GM19395 (cell line): ENCODE results near the gene SNU13.
A peak's percentile ranks its signal among the peaks of the same experiment; 100 is the strongest.
"Not testable (repeated sequence)": the region's sequence is repeated elsewhere in the genome, so short reads cannot be mapped to it uniquely, and the experiment has no call there.

Experiments
- ATAC-seq: cut with Tn5 transposase; IDR thresholded peaks from one replicate; pipeline ENCODE4 v1.9.1; 2021; ENCODE audit warnings: mild to moderate bottlenecking, moderate library complexity; ENCODE audit not compliant: unreplicated experiment

SNU13 gene

DNA sequence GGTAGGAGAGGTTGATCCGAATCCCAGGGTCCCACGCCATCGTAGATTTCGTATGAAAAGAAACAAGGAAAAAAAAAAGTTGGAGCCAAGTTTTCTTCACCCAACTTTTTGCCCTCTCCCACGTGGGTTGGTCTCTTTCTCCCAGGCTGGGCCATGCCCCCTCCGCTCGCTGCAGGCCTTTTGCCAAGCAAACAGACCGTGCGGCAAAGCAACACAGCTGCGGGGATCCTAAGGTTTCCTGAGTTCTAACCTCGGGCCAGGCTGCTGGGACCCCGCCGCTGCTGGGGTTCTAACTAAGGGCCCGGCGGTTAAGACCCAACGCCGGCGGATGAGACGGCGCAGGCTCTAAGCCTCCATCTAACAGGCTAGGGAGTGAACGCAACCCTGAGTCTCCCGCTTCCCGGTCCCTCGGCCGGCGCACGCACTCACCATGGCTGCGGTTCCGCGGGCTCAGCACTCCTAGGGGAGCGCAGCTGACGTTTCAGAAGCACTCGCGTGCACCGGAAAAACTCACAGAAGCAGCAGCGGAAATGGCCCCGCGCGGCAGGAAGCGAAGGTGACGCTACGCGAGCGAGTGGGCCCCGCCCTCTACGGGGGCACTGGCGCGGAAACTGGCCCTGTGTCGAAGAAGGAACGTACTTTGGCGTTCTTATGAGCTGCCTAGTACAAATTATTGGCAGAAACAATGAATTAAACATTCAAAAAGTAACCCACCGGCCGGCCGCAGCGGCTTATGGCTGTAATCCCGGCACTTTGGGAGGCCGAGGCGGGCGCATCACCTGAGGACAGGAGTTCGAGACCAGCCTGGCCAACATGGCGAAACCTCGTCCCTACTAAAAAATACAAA is at the start of gene SNU13:
TSS of gene SNU13 (minus strand) at position 503 of the 847 bp plus-strand sequence. CDS start at position 432, 71 bp downstream.
- ATAC-seq = peak; percentile 83

DNA sequence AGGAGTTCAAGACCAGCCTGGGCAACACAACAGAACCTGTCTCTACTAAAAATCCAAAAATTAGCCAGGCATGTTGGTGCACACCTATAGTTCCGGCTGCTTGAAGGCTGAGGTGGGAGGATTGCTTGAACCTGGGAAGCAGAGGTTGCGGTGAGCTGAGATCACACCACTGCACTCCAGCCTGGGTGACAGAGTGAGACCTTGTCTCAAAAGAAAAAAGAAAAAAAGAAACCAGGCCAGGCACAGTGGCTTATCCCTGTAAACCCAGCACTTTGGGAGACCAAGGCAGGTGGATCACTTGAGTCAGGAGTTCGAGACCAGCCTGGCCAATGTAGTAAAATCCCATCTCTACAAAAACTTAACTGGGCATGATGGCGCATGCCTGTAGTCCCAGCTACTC is 44.6 kb upstream of the SNU13 start:
- ATAC-seq = not testable (repeated sequence)

DNA sequence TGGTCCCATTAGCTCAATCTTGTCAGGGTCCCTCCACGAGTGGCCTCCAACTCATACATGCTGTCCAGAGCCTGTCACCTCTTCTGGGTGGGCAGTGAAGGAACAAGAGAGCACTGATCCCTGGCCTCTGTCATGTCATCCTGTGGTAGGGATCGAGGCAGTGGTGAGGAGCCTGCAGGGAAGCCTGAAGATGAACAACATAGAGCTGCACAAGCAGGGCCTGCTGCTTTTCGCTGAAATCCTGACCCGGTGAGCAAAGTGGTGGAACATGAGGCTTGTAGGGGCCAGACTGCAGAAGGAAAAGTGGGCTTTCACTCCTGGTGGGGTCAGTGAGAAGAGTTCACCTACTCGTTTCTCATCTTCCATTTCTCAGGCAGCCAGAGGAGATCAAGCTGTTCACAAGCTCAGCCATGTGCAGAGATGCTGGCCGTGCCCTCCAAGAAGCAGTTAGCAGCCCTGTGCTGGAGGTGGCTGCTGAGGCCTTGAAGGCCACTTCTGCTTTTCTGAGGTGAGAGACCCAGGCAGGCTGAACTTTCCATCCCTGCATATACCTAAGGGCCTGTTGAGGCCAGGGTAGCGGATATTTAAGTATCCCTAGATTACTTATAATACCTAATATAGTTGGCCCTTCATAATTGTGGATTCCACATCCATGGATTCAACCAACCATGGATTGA is 43.6 kb upstream of the SNU13 start:
- no peak for ATAC-seq

DNA sequence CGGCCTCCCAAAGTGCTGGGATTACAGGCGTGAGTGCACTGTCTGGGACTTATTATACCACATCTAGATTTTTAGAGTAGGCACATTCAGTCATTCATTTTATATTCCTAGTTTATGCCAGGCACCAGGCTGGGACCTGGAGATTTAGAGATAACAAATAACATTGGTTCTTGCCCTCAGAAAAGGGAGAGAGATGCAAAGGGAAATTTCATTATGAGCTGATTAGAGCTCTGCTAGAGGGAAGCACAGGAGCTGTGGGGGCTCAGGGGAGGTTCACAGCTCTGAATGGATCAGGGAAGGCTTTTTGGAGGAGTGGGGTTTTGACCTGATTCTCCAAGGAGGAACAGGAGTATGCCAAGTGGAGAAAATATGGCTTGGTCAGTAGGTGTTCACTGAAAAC is 42.9 kb upstream of the SNU13 start:
- no peak for ATAC-seq

DNA sequence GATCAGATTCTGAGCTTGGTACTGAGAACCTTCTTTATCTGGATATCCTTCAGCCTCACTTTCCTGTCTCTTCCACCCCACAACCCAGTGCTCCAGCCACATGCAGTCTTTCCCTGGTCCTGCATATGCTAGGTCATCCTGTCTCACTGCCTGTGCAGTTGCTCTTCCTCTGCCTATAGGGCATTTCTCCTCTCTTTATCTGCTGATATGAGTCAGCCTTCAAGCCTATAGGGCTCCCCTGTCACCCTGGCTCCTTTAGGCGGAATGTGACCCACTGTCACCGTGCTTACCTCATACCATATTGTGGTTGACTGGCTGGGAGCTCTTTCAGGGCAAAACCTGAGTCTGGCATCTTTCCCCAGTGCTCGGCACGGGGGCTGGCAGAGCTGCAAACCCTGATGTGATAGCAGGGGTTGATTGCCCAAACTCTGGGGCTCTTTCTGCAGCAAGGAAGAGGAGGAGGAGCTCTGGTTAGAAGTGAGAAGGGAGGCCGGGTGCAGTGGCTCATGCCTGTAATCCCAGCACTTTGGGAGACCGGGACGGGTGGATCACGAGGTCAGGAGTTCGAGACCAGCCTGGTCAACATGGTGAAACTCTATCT is 36.9 kb upstream of the SNU13 start:
- no peak for ATAC-seq

DNA sequence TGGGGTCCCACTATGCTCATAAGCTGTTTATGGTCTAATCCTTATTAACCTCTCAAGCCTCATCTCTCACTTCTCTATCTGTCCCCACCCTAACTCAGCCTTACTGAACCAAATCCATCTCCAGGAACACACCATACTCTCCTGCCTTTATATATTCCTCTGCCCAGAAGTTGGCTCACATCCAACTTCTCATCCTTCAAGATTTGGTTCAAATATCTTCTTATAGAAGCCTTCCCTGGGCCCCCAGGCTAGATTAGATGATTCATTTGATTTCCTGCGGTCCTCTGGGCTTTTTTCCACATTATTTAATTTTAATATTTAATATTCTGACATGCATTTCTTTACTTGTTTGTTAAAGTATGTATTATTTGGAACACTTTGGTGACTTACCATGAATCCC is 33.8 kb upstream of the SNU13 start:
- ATAC-seq = no peak

DNA sequence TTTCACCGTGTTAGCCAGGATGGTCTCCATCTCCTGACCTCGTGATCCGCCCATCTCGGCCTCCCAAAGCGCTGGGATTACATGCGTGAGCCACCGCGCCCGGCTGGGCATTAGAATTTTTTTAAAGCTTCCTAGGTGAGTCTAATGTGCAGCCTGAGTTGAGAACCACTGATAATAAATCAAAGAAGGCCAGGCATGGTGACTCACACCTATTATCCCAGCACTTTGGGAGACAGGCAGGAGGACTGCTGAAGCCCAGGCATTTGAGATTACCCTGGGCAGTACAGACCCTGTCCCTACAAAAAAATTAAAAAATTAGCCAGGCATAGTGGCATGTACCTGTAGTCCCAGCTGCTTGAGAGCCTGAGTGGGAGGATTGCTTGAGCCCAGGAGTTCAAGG is 24.3 kb upstream of the SNU13 start:
- no peak for ATAC-seq

DNA sequence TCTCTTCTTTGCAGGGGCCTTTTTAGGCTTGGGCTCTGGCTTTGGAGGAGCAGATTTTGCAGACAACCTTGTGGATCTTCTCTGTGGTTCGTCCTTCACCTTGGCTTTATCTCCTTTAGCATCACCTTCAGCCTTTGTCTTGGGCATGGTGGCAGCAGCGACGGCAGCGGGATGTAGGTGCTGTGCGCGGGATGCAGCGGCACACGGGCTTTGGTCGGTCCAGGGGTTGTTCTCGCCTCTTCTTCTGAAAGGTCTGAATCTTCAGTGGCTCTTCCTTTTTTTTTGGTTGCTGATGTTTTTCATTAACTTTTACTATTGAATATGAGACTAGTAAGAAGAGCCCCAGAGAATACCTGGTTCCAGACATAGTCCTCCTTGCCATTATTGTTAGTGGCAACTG is 20.7 kb upstream of the SNU13 start:
- no peak for ATAC-seq

DNA sequence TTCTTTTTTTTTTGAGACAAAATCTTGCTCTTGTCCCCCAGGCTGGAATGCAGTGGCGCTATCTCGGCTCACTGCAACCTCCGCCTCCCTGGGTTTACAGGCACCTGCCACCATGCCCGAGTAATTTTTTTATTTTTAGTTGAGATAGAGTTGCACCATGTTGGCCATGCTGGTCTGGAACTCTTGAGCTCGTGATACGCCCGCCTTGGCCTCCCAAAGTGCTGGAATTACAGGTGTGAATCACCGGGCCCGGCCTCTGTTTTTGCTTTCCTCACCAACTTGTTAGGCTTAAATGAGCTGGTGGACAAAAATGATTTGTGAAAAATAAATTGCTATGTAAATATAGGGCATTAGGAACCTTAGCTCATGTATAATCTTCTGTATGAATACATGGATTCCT is 14.1 kb upstream of the SNU13 start:
- no peak for ATAC-seq

DNA sequence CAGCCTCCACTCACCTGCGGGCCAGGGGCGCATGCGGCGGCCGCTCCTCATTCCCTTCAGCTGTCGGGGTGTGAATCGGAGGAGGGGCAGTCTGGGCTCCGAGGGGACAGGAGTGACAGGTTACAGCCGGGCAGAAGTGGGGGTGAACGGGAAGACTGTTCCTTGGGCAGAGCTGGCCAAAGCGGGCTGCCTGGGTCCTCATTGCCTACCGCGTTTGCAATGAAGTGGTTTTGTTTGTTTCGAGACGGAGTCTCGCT is 11.4 kb upstream of the SNU13 start:
- no peak for ATAC-seq

DNA sequence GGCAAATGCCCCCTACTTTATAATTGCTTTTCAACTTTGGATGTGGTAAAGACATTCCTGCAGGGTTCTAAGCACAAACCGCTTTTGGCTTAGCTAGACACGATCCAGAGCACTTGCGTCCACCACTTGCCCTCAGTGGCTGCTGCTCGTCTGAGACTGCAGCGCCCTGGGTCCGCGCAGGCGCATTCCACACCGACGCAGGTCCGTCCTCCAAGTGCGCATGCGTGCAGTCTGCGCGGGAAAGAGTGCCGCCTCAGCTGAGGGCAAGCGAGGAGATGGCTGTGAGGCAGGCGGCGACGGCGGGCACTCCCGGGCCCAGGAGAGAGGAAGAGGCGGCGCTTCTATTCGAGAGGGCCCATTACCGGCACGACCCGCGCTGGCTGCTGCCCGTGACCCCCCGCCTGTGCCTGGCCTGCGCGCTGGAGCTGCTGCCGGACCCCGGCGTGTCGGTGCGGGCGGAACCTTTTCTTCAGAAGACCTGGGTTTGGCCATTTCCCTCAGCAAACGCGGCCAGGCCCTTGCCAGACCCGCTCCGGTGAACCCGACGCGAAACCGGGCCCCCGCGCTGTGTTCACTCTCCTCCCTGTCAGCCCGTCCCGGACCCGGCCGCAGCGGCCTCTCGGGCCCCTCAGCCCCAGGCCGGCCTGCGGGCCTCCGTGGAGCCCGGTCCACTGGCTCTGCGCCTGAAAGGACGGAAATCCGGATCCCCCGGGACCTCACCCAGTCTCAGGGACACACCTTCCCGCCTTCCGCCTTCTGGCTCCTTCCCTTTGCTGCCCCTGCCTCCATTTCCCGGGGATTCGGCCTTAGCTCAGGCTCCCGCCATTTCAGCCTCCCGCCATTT is 10.8 kb upstream of the SNU13 start, which contains the start of gene MEI1:
TSS of gene MEI1 (plus strand) at position 240 of the 844 bp plus-strand sequence. CDS start at position 276, 36 bp downstream.
- no peak for ATAC-seq

DNA sequence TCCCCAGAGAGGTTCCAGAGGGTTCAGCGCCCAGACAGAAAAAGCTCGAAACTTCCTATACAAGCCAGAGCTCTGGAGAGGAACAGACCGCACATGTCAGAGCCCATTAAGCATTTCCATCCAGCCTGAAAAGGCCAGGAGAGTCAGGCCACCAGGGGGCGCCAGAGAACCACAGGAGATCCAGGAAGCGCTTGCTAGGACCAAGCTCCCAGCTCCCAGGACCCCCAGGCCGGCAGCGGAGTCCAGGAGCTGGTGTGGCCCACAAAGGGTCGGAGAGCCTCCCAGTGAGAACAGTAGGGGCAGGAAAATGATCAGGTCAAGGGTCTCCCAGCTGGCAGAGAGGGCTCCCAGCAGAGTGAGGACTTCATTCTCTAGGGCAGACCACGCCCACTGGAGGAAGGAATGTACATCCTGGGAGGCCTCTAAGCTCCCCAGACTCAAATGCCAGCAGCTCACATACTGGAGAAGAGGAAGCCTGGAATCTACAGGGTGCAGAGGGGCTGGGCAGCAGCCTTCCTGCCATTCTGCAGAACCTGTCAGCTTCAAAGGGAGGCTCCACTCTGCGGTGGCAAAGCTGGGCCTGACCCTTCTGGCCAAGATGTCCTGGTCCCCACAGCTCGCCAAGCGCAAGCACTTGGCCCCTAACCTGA is 8.6 kb upstream of the SNU13 start:
- peak; percentile 56 for ATAC-seq

DNA sequence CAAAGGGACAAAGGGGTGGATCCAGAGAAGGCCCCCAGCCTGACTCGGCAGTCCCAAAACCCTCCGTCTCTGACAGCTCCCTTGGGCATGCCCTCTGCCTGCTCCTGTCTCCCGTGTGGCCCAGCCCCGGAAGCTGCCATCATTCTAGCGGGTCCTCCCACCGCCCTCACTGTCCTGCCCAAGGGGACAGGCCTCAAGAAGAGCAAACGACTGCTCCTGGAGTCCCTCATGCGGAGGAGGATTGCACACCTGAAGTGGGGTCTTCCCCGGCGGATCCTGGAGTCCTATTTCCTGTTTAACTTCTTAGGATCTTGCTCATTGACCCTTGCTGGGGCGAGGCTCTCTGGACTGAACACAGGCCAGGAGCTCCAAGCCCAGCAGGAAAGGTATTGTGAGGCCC is 8.0 kb upstream of the SNU13 start:
- no peak for ATAC-seq

DNA sequence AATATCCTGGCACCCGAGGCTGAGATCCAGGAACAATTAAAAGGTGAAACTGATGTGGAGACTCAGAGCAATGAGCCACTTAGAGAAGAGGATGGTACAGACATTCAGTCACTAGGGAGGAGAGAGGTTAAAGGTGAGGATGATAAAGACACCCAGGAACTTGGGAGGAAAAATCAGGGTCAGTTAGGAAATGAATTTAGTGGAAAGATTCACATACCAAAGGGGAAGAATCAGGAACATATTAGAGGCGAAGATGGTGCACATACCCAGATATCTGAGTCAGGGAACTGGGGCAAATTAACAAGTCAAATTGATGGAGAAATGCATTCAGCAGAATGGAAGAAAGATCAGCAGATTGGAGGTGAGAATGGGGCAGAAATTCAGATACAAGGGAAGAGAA is 6.5 kb upstream of the SNU13 start:
- ATAC-seq = no peak

DNA sequence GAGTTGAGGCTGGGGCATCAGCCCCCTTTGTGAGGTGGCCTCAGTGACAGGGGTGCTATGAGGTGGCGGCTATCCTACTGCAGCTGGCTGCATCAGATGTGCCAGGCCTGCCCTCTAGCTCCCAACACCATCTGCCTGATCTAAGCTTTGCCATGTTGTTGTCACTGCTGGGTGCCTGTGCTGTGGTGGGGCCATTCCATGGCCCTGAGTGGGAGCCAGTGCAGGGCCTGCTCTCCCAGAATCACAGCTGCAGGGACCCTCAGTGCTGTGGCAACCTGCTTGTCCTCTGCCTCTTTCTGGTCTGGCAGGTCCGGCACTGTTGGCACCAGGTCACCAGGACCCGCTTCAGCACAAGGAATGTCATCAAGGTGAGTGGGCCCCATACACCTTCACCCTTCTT is 1.8 kb upstream of the SNU13 start:
- ATAC-seq = no peak

DNA sequence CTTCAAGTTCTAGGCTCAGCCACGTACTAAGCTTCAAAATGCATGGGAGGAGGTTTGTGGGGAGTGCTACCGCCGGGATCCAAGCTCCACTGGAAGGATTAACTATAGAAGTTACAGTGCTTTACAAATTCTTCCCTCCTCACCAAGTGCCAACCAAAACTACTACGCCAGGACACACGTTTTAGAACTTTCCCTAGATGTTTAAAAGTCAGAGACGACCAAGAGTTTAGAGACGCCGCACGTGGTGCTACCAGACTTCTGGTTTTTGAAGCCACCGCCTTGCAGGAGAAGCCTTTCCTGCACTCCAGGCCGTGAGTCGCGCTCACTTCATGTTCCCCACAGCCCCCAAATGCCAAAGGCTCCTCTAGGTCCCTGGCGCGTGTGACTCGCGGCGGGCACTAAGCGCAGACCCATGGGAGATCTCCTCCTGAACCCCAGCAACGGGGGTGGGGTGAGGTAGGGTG is 734 bp downstream of the SNU13 start:
- ATAC-seq = no peak

DNA sequence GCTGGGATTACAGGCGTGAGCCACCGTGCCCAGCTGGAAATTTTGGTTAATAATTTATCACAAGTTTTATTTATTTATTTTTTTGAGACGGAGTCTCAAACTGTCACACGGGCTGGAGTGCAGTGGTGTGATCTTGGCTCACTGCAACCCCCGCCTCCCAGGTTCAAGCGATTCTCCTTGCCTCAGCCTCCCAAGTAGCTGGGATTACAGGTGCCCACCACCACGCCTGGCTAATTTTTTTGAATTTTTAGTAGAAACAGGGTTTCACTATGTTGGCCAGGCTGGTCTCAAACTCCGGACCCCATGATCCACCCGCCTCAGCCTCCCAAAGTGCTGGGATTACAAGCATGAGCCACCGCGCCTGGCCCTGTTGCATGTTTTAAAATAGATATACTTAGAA is 1.8 kb downstream of the SNU13 start:
- ATAC-seq = not testable (repeated sequence)

DNA sequence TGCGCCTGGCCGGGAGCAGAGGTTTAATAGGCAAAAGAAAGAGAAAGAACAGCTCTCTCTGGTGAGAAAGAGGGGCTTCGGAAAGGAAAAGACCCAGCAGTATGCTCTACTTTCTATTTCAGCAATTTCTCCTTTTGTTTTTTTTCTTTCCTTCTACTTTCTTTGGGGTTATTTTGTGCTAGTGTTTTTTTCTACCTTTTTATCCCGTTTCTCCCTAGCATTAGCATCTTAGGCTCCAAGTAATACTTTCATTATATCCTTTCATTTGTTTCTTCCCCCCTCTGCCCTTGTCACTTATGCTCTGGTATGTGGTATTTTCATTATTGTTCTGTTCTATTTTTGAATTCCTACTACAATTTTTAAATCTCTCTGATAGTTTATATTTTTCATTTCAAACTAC is 4.5 kb downstream of the SNU13 start:
- ATAC-seq = no peak

DNA sequence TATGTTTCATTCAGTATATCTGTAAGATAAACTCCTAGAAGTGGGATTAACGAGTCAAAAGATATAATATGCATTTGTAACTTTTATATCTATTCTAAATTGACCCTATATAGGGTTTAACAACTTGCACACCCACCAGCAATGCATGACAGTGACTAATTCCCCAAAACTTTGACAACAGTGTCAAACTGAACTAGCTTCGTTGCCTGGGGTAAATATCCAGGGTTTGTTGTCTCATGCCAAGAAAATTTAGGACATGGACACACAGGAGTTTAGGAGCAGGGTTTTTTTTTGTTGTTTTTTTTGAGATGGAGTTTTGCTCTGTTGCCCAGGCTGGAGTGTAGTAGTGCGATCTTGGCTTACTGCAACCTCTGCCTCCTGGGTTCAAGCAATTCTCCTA is 5.1 kb downstream of the SNU13 start:
- ATAC-seq = no peak

DNA sequence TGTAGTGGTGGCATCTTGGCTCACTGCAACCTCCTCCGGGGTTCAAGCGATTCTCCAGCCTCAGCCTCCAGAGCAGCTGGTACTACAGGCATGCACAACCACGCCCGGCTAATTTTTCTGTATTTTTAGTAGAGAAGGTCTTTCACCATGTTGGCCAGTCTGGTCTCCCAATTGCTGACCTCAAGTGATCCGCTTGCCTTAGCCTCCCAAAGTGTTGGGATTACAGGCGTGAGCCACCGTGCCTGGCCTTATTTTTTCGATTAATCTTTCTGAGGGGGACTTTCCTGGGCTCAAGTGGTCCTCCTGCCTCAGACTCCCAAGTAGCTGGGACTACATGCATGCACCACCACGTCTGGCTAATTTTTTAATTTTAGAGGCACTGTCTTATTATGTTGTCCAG is 5.6 kb downstream of the SNU13 start:
- no peak for ATAC-seq
